Measurements from ENCODE around the gene GRAMD2B.

GRCh38 chr5:126509339-126509738 is 86.1 kb downstream of the GRAMD2B start:
- no peak for TF ChIP-seq CTCF (IDR thresholded peaks at IDR 0.05; ENCODE audit: poor library complexity)
- TF ChIP-seq EZH2phosphoT487 (IDR thresholded peaks at IDR 0.05; ENCODE audit: low read depth, severe bottlenecking, unreplicated experiment): no peak
- no peak for TF ChIP-seq EZH2 (IDR thresholded peaks at IDR 0.05; ENCODE audit: borderline replicate concordance)
